Measurements from ENCODE around the gene L1CAM. TPM values are rescaled to one million over a fixed set of nuclear protein-coding genes. Genes with fewer than 3 reads are reported as not detected.

L1CAM gene
- total RNA-seq, 3 donors from 2014 or later (not counting 1 experiment from before 2014, with no cell fraction given), result 0.23 to 0.98 TPM; not detected in 1

DNA sequence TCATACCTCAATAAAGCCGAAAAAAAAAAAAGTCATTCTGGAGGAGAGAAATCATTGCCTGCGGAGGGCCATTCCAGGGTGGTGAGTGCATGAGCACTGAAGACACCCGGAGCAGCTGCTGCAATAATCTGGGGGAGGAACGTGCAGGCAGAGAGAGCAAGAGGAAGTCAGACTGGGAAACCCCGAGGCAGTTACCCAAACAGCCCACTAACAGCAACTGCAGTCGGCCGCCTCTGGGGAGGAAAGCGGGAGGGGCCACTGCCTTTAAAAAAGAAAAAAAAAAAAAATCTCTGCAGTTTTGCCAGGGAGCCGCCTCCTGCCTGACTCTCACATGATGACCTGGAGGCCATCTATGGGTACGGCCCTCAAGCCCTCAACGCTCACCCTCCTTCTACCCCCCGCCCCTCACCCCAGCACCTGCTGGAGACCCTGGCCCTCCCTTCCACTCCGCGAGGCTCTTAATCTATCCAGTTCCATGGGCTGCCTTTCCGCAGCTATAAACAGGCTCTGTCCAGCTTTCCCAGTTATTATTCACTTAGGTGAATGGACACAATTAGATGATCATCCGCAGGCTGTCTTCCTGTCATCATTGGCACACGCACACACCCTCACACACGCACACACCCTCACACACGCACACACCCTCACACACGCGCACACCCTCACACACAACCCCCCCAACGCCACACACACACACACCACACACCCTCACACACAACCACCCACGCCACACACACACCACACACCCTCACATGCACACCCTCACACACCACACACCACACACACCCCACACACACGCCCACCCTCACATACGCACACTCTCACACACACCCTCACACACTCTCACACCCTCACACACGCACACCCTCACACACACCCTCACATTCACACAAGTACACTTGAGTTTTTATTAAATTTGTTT, 15.1 kb upstream of the L1CAM start:
- 23% methylated on average over 22 of the region's 26 CpGs for WGBS (ENCODE audit: insufficient coverage)

GRCh38 chrX:153897899-153898298, 11.9 kb upstream of the L1CAM start:
- peaks cover 27% of the 10 kb centered on the region for H3K4me1 ChIP-seq (ENCODE audit: control insufficient read depth, insufficient read depth, low read length)
- peaks cover 5 to 8% of the 10 kb centered on the region in 2 donors for H3K27me3 Mint-ChIP-seq (ENCODE audit: low read depth in 2 of 2)
- no peak overlapping the region for H3K4me3 Mint-ChIP-seq
- ATAC-seq (no peak), DNase-seq (no peak)
- no peak overlapping the region for H3K27ac ChIP-seq (ENCODE audit: low read length)
- no peaks in the 10 kb centered on the region for H3K36me3 ChIP-seq (ENCODE audit: control insufficient read depth, insufficient read depth, low read length)
- TF ChIP-seq, protein P1, sequence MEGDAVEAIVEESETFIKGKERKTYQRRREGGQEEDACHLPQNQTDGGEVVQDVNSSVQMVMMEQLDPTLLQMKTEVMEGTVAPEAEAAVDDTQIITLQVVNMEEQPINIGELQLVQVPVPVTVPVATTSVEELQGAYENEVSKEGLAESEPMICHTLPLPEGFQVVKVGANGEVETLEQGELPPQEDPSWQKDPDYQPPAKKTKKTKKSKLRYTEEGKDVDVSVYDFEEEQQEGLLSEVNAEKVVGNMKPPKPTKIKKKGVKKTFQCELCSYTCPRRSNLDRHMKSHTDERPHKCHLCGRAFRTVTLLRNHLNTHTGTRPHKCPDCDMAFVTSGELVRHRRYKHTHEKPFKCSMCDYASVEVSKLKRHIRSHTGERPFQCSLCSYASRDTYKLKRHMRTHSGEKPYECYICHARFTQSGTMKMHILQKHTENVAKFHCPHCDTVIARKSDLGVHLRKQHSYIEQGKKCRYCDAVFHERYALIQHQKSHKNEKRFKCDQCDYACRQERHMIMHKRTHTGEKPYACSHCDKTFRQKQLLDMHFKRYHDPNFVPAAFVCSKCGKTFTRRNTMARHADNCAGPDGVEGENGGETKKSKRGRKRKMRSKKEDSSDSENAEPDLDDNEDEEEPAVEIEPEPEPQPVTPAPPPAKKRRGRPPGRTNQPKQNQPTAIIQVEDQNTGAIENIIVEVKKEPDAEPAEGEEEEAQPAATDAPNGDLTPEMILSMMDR (IDR thresholded peaks at IDR 0.05), result no peak
- H3K9me3 Mint-ChIP-seq, result no peaks in the 10 kb centered on the region
- intact Hi-C loops (cut with micrococcal nuclease), result no loop called here
- H3K9me3 ChIP-seq (ENCODE audit: control insufficient read depth, insufficient read depth, low read length), result no peaks in the 10 kb centered on the region
- H3K4me1 Mint-ChIP-seq, result peaks cover 16 to 21% of the 10 kb centered on the region in 2 donors
- H3K4me3 ChIP-seq (ENCODE audit: low read length), result no peak overlapping the region
- H3K27me3 ChIP-seq (ENCODE audit: control insufficient read depth, insufficient read depth, low read length), result no peaks in the 10 kb centered on the region
- no peaks in the 10 kb centered on the region for H3K36me3 Mint-ChIP-seq
- no peak overlapping the region for H3K27ac Mint-ChIP-seq

More for the DNA sequence above, 15.1 kb upstream of the L1CAM start:
- no peaks in the 10 kb centered on the region for H3K36me3 ChIP-seq (ENCODE audit: control insufficient read depth, insufficient read depth, low read length)
- Mint-ChIP-seq H3K36me3 (no peaks in the 10 kb centered on the region), H3K27ac (peak overlapping the region in 1 of 2 donors; percentile 76), H3K4me1 (peaks cover 24 to 46% of the 10 kb centered on the region in 2 donors), H3K9me3 (no peaks in the 10 kb centered on the region), H3K27me3 (ENCODE audit: low read depth in 2 of 2) (no peaks in the 10 kb centered on the region), H3K4me3 (peak overlapping the region; percentile 59)
- no peak overlapping the region for H3K27ac ChIP-seq (ENCODE audit: low read length)
- DNase-seq (peak; percentile 32 to 85), ATAC-seq (peak; percentile 87 to 91 (median 91))
- H3K27me3 ChIP-seq (ENCODE audit: control insufficient read depth, insufficient read depth, low read length), result no peaks in the 10 kb centered on the region
- intact Hi-C loops (cut with micrococcal nuclease), result no loop called here
- no peaks in the 10 kb centered on the region for H3K9me3 ChIP-seq (ENCODE audit: control insufficient read depth, insufficient read depth, low read length)
- TF ChIP-seq, protein P1 (IDR thresholded peaks at IDR 0.05), result no peak
- H3K4me1 ChIP-seq (ENCODE audit: control insufficient read depth, insufficient read depth, low read length), result peaks cover 59% of the 10 kb centered on the region
- no peak overlapping the region for H3K4me3 ChIP-seq (ENCODE audit: low read length)

- H3K9me3 ChIP-seq (ENCODE audit: control insufficient read depth, insufficient read depth, low read length), result no peaks in the 10 kb centered on the region
- peaks cover 15% of the 10 kb centered on the region for H3K4me1 ChIP-seq (ENCODE audit: control insufficient read depth, insufficient read depth, low read length)
- Mint-ChIP-seq H3K4me1 (no peaks in the 10 kb centered on the region), H3K36me3 (no peaks in the 10 kb centered on the region), H3K4me3 (no peak overlapping the region), H3K9me3 (no peaks in the 10 kb centered on the region), H3K27ac (no peak overlapping the region), H3K27me3 (ENCODE audit: low read depth in 2 of 2) (peaks cover 17 to 38% of the 10 kb centered on the region in 2 donors)
- no peak overlapping the region for H3K4me3 ChIP-seq (ENCODE audit: low read length)
- ATAC-seq, result no peak
- TF ChIP-seq, protein P1 (IDR thresholded peaks at IDR 0.05), result no peak
- no peak for DNase-seq
- H3K27me3 ChIP-seq (ENCODE audit: control insufficient read depth, insufficient read depth, low read length), result peaks cover 19% of the 10 kb centered on the region
- no peak overlapping the region for H3K27ac ChIP-seq (ENCODE audit: low read length)
- 93% methylated on average over 5 of the region's 6 CpGs for WGBS (ENCODE audit: insufficient coverage)
- intact Hi-C loops (cut with micrococcal nuclease), result no loop called here
- no peaks in the 10 kb centered on the region for H3K36me3 ChIP-seq (ENCODE audit: control insufficient read depth, insufficient read depth, low read length)
Measured at GRCh38 chrX:153889123-153889522, 3.1 kb upstream of the L1CAM start.

All from natural killer cell (primary cell).